ENCODE measurements around the gene P2RX3. TPM values are rescaled to one million over a fixed set of nuclear protein-coding genes. Genes with fewer than 3 reads are reported as not detected.
A peak's percentile ranks its signal among the peaks of the same experiment; 100 is the strongest.

P2RX3 gene
- total RNA-seq, 4 donors from 2014 or later, result not detected

- H3K27me3 ChIP-seq, result no peaks in the 10 kb centered on the region
- H3K9me3 ChIP-seq, result no peaks in the 10 kb centered on the region
- H3K4me3 ChIP-seq, result no peak overlapping the region
- no peak for DNase-seq (ENCODE audit: extremely low spot score)
- WGBS, result 22% methylated on average over 31 of the region's 31 CpGs
- TF ChIP-seq, protein P1, sequence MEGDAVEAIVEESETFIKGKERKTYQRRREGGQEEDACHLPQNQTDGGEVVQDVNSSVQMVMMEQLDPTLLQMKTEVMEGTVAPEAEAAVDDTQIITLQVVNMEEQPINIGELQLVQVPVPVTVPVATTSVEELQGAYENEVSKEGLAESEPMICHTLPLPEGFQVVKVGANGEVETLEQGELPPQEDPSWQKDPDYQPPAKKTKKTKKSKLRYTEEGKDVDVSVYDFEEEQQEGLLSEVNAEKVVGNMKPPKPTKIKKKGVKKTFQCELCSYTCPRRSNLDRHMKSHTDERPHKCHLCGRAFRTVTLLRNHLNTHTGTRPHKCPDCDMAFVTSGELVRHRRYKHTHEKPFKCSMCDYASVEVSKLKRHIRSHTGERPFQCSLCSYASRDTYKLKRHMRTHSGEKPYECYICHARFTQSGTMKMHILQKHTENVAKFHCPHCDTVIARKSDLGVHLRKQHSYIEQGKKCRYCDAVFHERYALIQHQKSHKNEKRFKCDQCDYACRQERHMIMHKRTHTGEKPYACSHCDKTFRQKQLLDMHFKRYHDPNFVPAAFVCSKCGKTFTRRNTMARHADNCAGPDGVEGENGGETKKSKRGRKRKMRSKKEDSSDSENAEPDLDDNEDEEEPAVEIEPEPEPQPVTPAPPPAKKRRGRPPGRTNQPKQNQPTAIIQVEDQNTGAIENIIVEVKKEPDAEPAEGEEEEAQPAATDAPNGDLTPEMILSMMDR (IDR thresholded peaks at IDR 0.05), result peak; percentile 73 to 99 (median 88)
- TF ChIP-seq EP300 (IDR thresholded peaks at IDR 0.05) (no peak), POLR2AphosphoS5 (IDR thresholded peaks at IDR 0.05) (peak in 1 of 2 donors; percentile 40)
- H3K27ac ChIP-seq (replicated peaks in 1 of 4), result peak overlapping the region in 1 of 4 donors; percentile 7
- intact Hi-C loops (cut with DNase I), result loop anchor here (5.0 to 10.0 kb wide), 5 partner anchors 105 to 507 kb away; partner anchors contain the start of gene YPEL4
- H3K4me1 ChIP-seq, result peaks cover 3 to 19% (median 10%) of the 10 kb centered on the region in 4 donors
- H3K36me3 ChIP-seq, result no peaks in the 10 kb centered on the region
Measured at GRCh38 chr11:57349491-57350274, 11.5 kb downstream of the P2RX3 start.

GRCh38 chr11:57353036-57353435 lies 14.9 kb downstream of the P2RX3 start:
- Histone ChIP-seq H3K36me3 (no peaks in the 10 kb centered on the region), H3K27ac (replicated peaks in 1 of 4) (no peak overlapping the region), H3K4me1 (peaks cover 11 to 20% (median 18%) of the 10 kb centered on the region in 4 donors), H3K27me3 (no peaks in the 10 kb centered on the region), H3K4me3 (no peak overlapping the region), H3K9me3 (no peaks in the 10 kb centered on the region)
- no peak for DNase-seq (ENCODE audit: extremely low spot score)
- 56% methylated on average over 5 of the region's 5 CpGs for WGBS
- intact Hi-C loops (cut with DNase I), result loop anchor here (5.0 kb wide), 1 partner anchor 511 kb away; no protein-coding TSS in a partner anchor
- TF ChIP-seq POLR2A (IDR thresholded peaks at IDR 0.05; ENCODE audit: low read depth) (no peak), EP300 (IDR thresholded peaks at IDR 0.05) (no peak), POLR2AphosphoS5 (IDR thresholded peaks at IDR 0.05) (no peak)
- TF ChIP-seq, protein P1 (IDR thresholded peaks at IDR 0.05), result no peak

- TF ChIP-seq, protein P1 (IDR thresholded peaks at IDR 0.05), result no peak
- peaks cover 14 to 22% (median 20%) of the 10 kb centered on the region in 4 donors for H3K4me1 ChIP-seq
- no peaks in the 10 kb centered on the region for H3K36me3 ChIP-seq
- intact Hi-C loops (cut with DNase I), result loop anchor here (5.0 kb wide), 1 partner anchor 511 kb away; no protein-coding TSS in a partner anchor
- no peaks in the 10 kb centered on the region for H3K27me3 ChIP-seq
- WGBS, result 40% methylated on average over 4 of the region's 4 CpGs
- H3K27ac ChIP-seq (replicated peaks in 1 of 4), result no peak overlapping the region
- no peak overlapping the region for H3K4me3 ChIP-seq
- DNase-seq (ENCODE audit: extremely low spot score), result no peak
- no peaks in the 10 kb centered on the region for H3K9me3 ChIP-seq
Measured at GRCh38 chr11:57353446-57353845, 15.3 kb downstream of the P2RX3 start.

DNA sequence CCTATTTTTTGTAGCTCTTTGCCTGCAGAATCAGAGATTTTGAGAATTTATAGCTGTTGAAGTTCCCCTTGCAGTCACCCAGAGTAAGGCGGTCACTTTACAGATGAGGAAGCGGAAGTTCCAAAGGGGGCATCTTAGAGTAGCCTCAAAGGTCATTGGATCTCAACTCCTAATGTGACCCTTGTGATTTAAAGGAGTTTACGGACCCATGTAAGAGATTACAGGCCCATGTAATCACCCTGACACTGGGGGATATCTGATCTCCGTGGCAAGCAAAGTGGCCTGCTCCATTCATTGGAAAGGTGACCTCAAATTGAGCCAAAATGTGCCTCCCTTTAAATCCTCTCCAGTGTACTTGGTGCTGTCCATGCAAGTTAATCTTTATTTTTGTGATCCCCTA lies 15.7 kb downstream of the P2RX3 start:
- intact Hi-C loops (cut with DNase I), result loop anchor here (5.0 kb wide), 1 partner anchor 512 kb away; no protein-coding TSS in a partner anchor
- peaks cover 14 to 22% (median 20%) of the 10 kb centered on the region in 4 donors for H3K4me1 ChIP-seq
- no peaks in the 10 kb centered on the region for H3K27me3 ChIP-seq
- H3K4me3 ChIP-seq, result no peak overlapping the region
- TF ChIP-seq POLR2A (IDR thresholded peaks at IDR 0.05; ENCODE audit: low read depth), result no peak
- no peak for TF ChIP-seq EP300 (IDR thresholded peaks at IDR 0.05)
- no peak for TF ChIP-seq POLR2AphosphoS5 (IDR thresholded peaks at IDR 0.05)
- no peaks in the 10 kb centered on the region for H3K36me3 ChIP-seq
- H3K27ac ChIP-seq (replicated peaks in 1 of 4), result no peak overlapping the region
- no peaks in the 10 kb centered on the region for H3K9me3 ChIP-seq
- 67% methylated on average over 4 of the region's 4 CpGs for WGBS
- no peak for DNase-seq (ENCODE audit: extremely low spot score)

DNA sequence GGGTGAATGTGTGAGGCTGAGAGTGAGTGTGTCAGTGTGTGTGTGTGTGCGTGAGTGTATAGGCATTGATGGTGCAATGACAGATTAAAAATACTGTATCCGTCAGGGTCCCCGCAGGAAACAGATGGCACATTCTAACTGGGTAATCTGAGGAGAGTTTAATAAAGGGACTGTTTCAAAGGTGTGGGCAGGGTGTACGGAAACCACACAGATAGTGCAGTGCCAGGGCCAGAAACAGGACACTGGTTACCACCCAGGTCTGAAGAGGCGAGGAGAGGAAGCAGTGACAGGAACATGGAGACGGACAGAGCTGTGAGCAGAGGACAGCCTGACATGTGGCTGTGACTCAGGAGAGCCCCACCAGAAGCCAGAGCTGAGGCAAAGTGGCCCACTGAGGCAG lies 16.5 kb downstream of the P2RX3 start:
- Histone ChIP-seq H3K27ac (replicated peaks in 1 of 4) (no peak overlapping the region), H3K27me3 (no peaks in the 10 kb centered on the region), H3K36me3 (no peaks in the 10 kb centered on the region), H3K4me3 (no peak overlapping the region), H3K4me1 (peaks cover 12 to 18% (median 17%) of the 10 kb centered on the region in 4 donors), H3K9me3 (no peaks in the 10 kb centered on the region)
- intact Hi-C loops (cut with DNase I), result loop anchor here (5.0 kb wide), 1 partner anchor 512 kb away; no protein-coding TSS in a partner anchor
- WGBS, result 79% methylated on average over 6 of the region's 6 CpGs
- no peak for DNase-seq (ENCODE audit: extremely low spot score)
- TF ChIP-seq POLR2AphosphoS5 (IDR thresholded peaks at IDR 0.05), result no peak
- TF ChIP-seq, protein P1 (IDR thresholded peaks at IDR 0.05), result no peak
- no peak for TF ChIP-seq POLR2A (IDR thresholded peaks at IDR 0.05; ENCODE audit: low read depth)
- TF ChIP-seq EP300 (IDR thresholded peaks at IDR 0.05), result no peak

Data from esophagus muscularis mucosa (tissue), 4 donors.